ENCODE results near the gene POLA1. TPM values are rescaled to one million over a fixed set of nuclear protein-coding genes. Genes with fewer than 3 reads are reported as not detected.
A peak's percentile ranks its signal among the peaks of the same experiment; 100 is the strongest.

POLA1 gene
- total RNA-seq, 1 donor from 2014 or later = 80.4 TPM

GRCh38 chrX:24703185-24703494 is 9.4 kb downstream of the POLA1 start:
- Histone ChIP-seq H2AFZ (replicated peaks) (no peak overlapping the region), H3K4me2 (no peak overlapping the region), H3K27me3 (no peaks in the 10 kb centered on the region), H3K27ac (no peak overlapping the region), H3K9me3 (ENCODE audit: low read depth) (no peaks in the 10 kb centered on the region), H3K4me3 (no peak overlapping the region), H3K79me2 (ENCODE audit: low read depth) (peaks cover 68% of the 10 kb centered on the region), H4K20me1 (ENCODE audit: low read depth) (peaks cover 7% of the 10 kb centered on the region), H3K9ac (no peak overlapping the region), H3K36me3 (peaks cover 42% of the 10 kb centered on the region), H3K4me1 (no peaks in the 10 kb centered on the region), H3F3A (ENCODE audit: low read depth) (peaks cover 18% of the 10 kb centered on the region)
- Mint-ChIP-seq H3K36me3 (peaks cover 56% of the 10 kb centered on the region), H3K4me1 (no peaks in the 10 kb centered on the region), H3K9me3 (peaks cover 4% of the 10 kb centered on the region), H3K27ac (no peak overlapping the region), H3K27me3 (ENCODE audit: insufficient read depth, low read depth) (no peaks in the 10 kb centered on the region), H3K4me3 (no peak overlapping the region)
- TF ChIP-seq CTCF (IDR thresholded peaks at IDR 0.05) (no peak), EZH2 (IDR thresholded peaks at IDR 0.05) (no peak), EZH2phosphoT487 (IDR thresholded peaks at IDR 0.05) (no peak)
- DNase-seq (ENCODE audit: low spot score) = no peak

GRCh38 chrX:24718771-24719170 is 25.1 kb downstream of the POLA1 start:
- no peak overlapping the region for H3K27ac Mint-ChIP-seq
- Histone ChIP-seq H3K4me1 (peaks cover 15% of the 10 kb centered on the region), H3K9me3 (ENCODE audit: low read depth) (no peaks in the 10 kb centered on the region), H3K4me2 (no peak overlapping the region), H3K27me3 (no peaks in the 10 kb centered on the region), H3K9ac (no peak overlapping the region), H4K20me1 (ENCODE audit: low read depth) (no peaks in the 10 kb centered on the region), H3K27ac (peak overlapping the region; percentile 65), H2AFZ (replicated peaks) (no peak overlapping the region), H3K79me2 (ENCODE audit: low read depth) (peaks cover 45% of the 10 kb centered on the region), H3K36me3 (peaks cover 25% of the 10 kb centered on the region), H3F3A (ENCODE audit: low read depth) (peaks cover 4% of the 10 kb centered on the region), H3K4me3 (no peak overlapping the region)
- H3K27me3 Mint-ChIP-seq (ENCODE audit: insufficient read depth, low read depth) = no peaks in the 10 kb centered on the region
- no peak overlapping the region for H3K4me3 Mint-ChIP-seq
- peaks cover 43% of the 10 kb centered on the region for H3K36me3 Mint-ChIP-seq
- DNase-seq (ENCODE audit: low spot score) = no peak
- no peaks in the 10 kb centered on the region for H3K9me3 Mint-ChIP-seq
- peaks cover 3% of the 10 kb centered on the region for H3K4me1 Mint-ChIP-seq
- TF ChIP-seq CTCF (IDR thresholded peaks at IDR 0.05) (no peak), EZH2phosphoT487 (IDR thresholded peaks at IDR 0.05) (no peak), EZH2 (IDR thresholded peaks at IDR 0.05) (no peak)

- no peak overlapping the region for H2AFZ ChIP-seq (replicated peaks)
- H3K4me2 ChIP-seq = no peak overlapping the region
- H3K79me2 ChIP-seq (ENCODE audit: low read depth) = peaks cover 41% of the 10 kb centered on the region
- H3K4me3 ChIP-seq = no peak overlapping the region
- peaks cover 4% of the 10 kb centered on the region for H3F3A ChIP-seq (ENCODE audit: low read depth)
- no peaks in the 10 kb centered on the region for H3K27me3 ChIP-seq
- Mint-ChIP-seq H3K27me3 (ENCODE audit: insufficient read depth, low read depth) (no peaks in the 10 kb centered on the region), H3K27ac (no peak overlapping the region), H3K4me3 (no peak overlapping the region), H3K36me3 (peaks cover 43% of the 10 kb centered on the region), H3K9me3 (no peaks in the 10 kb centered on the region), H3K4me1 (peaks cover 3% of the 10 kb centered on the region)
- H3K36me3 ChIP-seq = peaks cover 31% of the 10 kb centered on the region
- no peaks in the 10 kb centered on the region for H3K9me3 ChIP-seq (ENCODE audit: low read depth)
- DNase-seq (ENCODE audit: low spot score) = no peak
- no peaks in the 10 kb centered on the region for H4K20me1 ChIP-seq (ENCODE audit: low read depth)
- no peak overlapping the region for H3K9ac ChIP-seq
- peak overlapping the region; percentile 25 for H3K27ac ChIP-seq
- TF ChIP-seq EZH2phosphoT487 (IDR thresholded peaks at IDR 0.05) (no peak), EZH2 (IDR thresholded peaks at IDR 0.05) (no peak), CTCF (IDR thresholded peaks at IDR 0.05) (no peak)
- peaks cover 15% of the 10 kb centered on the region for H3K4me1 ChIP-seq
These were observed 26.3 kb downstream of the POLA1 start for GRCh38 chrX:24720036-24720435.

- H3K4me3 Mint-ChIP-seq = no peak overlapping the region
- H3K36me3 ChIP-seq = peaks cover 52% of the 10 kb centered on the region
- H3K27me3 Mint-ChIP-seq (ENCODE audit: insufficient read depth, low read depth) = no peaks in the 10 kb centered on the region
- H3K27ac Mint-ChIP-seq = no peak overlapping the region
- no peaks in the 10 kb centered on the region for H3K4me1 Mint-ChIP-seq
- H3K4me3 ChIP-seq = no peak overlapping the region
- no peak overlapping the region for H3K9ac ChIP-seq
- no peaks in the 10 kb centered on the region for H4K20me1 ChIP-seq (ENCODE audit: low read depth)
- no peak overlapping the region for H2AFZ ChIP-seq (replicated peaks)
- H3K27ac ChIP-seq = no peak overlapping the region
- no peaks in the 10 kb centered on the region for H3K9me3 ChIP-seq (ENCODE audit: low read depth)
- DNase-seq (ENCODE audit: low spot score) = no peak
- H3F3A ChIP-seq (ENCODE audit: low read depth) = no peaks in the 10 kb centered on the region
- no peaks in the 10 kb centered on the region for H3K9me3 Mint-ChIP-seq
- H3K79me2 ChIP-seq (ENCODE audit: low read depth) = no peaks in the 10 kb centered on the region
- peaks cover 50% of the 10 kb centered on the region for H3K36me3 Mint-ChIP-seq
- no peaks in the 10 kb centered on the region for H3K27me3 ChIP-seq
- no peaks in the 10 kb centered on the region for H3K4me1 ChIP-seq
- TF ChIP-seq CTCF (IDR thresholded peaks at IDR 0.05) = no peak
- TF ChIP-seq EZH2phosphoT487 (IDR thresholded peaks at IDR 0.05) = no peak
- TF ChIP-seq EZH2 (IDR thresholded peaks at IDR 0.05) = no peak
- H3K4me2 ChIP-seq = no peak overlapping the region
These were observed 34.8 kb downstream of the POLA1 start for GRCh38 chrX:24728530-24728929.

Measured in neural progenitor cell (in vitro differentiated cells).